GM15510 (cell line): Measurements from ENCODE around the gene PPDPF.

Experiments
- POLR2A ChIP-seq: IDR thresholded peaks from 3 replicates; pipeline ENCODE4 v1.6.1; 2011; ENCODE audit warnings: borderline replicate concordance; ENCODE audit not compliant: insufficient read length; ENCODE audit errors: extremely low read depth

PPDPF gene

GRCh38 chr20:63564036-63564810, 43.7 kb downstream of the PPDPF start:
- no peak for TF ChIP-seq POLR2A

DNA sequence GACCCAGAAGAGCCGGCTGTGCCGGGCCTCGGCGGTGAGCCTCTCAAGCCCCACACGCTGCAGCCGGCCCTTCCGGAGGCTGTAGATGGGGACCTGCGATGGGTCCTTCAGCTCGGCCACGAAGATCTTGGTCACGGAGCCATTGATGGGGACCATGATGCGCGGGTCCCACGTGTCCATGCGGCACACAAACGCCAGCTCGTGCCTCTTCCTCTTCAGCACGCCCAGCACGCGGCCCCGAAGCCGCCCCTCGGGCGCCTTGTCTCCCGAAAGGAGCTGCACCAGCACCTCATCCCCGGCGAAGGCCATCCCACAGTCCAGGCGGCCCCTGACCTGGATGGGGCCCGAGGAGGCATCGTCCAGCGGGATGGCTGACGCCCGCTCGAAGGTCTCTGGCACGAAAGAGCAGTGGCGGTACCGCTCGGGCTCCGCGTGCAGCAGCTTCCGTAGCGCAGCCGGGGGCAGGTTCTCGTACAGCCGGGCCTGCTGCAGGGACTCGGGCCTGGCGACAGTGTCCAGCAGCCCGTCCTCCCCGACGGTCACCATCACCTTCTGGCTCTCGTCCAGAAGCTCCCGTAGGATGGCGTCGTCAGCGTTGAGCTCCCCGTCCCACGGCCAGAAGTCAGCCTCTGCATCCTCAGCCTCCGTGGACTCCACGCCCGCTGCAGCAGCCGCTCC, 44.6 kb downstream of the PPDPF start:
- no peak for TF ChIP-seq POLR2A

DNA sequence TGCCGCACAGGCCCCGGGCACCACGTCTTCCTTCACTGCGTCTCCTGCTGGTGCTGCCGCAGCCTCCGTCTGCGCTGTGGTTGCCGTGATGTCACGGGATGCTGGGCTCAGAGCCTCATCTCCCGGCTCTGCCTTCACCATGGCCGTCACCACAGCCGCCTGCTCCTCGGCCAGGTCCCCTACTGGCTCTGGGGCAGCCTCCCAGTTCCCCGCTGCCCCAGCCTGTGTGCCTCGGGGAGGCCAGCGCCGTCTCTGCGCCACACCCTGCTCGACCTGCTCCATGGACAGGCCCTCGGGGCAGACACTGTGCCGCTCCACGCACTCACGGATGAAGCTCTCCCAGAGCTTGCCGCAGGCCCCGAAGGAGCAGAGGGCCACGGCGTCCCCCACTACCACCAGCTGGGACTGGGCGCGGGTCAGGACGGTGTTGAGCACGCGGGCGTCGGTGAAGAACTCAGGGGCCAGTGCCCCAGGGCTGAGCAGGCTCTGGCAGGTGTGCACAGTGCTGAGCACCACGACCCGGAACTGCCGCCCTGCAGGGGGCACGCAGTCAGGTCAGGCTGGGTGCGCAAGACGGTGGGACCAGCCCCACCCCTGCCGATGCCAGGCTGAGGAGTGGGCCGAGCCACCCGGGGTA, 45.3 kb downstream of the PPDPF start:
- no peak for TF ChIP-seq POLR2A

DNA sequence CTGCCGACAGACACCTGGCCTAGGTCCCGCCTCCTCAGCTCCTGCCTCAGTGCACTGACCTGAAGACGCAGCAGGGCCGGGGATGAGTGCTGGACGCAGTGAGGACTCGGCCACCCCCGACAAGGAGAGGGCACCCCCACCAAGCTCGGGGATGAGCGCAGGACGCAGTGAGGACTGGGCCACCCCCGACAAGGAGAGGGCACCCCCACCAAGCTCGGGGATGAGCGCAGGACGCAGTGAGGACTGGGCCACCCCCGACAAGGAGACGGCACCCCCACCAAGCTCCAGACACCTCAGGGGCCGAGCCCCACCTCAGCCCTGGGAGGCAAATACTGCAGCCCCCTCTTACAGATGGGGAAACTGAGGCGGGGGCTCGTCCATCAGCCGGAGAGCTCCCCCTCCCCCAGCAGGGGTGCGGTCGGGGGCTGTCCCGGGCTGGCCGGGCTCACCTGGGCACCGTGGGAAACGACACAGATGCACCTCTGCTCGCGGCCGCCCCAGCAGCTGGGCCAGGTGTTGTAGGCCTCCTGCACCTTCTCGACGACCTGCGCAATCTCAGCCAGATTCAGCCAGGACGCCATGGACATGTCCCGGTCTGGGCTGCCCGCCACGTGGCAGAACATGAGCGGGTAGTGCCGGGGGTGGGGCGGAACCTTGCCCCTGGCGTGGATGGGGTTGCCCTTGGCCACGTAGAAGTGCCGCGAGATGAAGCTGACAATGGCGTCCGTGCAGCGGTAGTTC, 46.0 kb downstream of the PPDPF start:
- TF ChIP-seq POLR2A: no peak

- no peak for TF ChIP-seq POLR2A
Measured at GRCh38 chr20:63567136-63567385, 46.5 kb downstream of the PPDPF start.

DNA sequence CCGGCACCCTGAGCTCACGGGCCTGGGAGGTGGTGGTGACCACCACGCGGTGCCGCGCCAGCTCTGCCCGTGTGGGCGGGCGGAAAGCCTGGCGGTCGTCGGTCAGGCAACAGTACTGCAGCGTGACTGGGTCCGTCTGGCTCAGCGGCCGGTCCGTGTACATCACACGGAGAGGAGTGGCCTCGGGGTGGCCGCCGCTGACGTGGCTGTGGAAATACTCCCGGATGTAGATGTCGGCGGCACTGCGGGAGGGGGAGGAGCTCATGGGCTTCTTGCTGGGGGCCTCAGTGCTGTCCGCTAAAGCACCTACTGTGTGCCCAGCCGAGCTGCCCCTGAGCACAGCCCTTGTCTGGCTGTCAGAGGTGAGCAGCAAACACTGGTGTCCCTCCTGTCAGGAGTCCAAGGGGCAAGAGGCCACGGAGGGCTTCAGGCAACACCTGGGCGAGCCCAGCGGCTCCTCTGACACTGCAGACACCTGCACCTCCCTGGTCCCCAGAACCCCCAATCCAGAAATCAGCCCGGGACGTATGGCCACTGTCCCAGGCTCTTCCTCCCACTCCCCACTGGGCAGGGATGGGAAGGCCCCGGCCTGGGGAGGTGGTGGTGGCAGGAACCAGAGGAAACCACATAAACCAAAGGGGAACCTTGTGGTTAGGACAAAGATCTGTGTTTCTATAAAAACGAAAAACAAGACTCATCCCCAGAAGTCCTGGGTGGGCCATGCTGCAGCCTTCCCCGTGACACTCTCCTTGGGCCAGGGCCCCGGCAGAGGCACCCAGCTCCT, 47.0 kb downstream of the PPDPF start:
- no peak for TF ChIP-seq POLR2A

- no peak for TF ChIP-seq POLR2A
Measured at GRCh38 chr20:63568170-63568981, 47.8 kb downstream of the PPDPF start.

DNA sequence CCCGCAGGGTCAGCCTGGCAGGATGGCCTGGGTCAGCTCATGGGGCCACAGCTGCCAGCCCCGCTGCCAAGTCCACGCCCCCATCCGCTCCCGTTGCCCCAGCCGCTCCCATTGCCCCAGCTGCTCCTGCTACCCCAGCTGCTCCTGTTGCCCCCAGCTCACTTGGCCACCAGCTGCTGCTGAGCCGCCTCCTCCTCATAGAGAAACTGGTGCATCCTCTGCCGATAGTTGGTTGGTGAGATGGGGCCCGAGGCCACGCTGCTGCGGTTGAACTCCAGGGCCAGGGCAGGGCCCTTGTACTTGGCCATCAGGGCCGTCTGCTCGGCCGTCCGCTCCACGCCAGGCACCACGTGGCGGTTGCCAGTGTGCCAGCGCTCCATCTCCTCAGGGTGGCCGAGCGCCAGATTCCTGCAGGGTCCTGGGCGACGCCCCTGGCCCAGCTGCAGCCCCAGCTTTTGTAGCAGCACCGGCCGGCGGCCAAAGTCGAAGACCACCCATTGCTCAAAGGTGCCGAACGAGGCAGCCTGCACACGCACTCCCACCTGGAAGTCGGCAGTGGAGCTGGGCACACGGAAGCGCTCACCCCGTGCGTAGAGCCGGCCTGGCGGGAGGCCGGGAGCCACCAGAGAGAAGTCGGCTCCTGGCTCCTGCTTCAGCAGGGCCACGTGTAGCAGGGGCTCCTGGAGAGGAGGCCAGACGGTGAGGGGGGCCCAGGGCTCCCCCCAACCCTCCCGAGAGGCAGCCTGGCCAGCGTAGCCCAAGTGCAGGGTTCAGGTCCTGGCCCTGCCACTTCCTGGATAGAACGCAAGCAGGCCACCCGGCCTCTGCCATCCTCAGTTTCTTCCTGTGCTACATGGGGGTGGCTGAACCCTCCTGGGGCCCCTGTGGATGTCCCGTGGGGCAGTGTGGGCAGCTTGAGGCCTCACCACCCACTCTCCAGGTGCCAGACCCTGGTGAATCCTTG, 48.7 kb downstream of the PPDPF start:
- no peak for TF ChIP-seq POLR2A

- TF ChIP-seq POLR2A: no peak
Measured at GRCh38 chr20:63570281-63571086, 49.9 kb downstream of the PPDPF start.
